B cell (primary cell): ENCODE data around the gene NOVA1. TPM values are rescaled to one million over a fixed set of nuclear protein-coding genes. Genes with fewer than 3 reads are reported as not detected.

Experiments used
- ATAC-seq: fragments of 200-7000 bp; cut with Tn5 transposase; one replicate; pipeline ENCODE4 v1.10.0; 2021; ENCODE audit warnings: low read depth, mild to moderate bottlenecking, moderate number of reproducible peaks, moderate library complexity
- CTCF ChIA-PET: fragments of 350-600 bp; sonication (Branson Sonifier 250); formaldehyde crosslinking; loops from one replicate; lab custom pipeline; 2021; ENCODE audit warnings: antibody characterized with exemption, inconsistent platforms; lab: Charles Lee
- POLR2A ChIA-PET: fragments of 350-600 bp; sonication (Branson Sonifier 250); formaldehyde crosslinking; loops from one replicate; lab custom pipeline; 2021; ENCODE audit warnings: antibody characterized with exemption; lab: Charles Lee
- DNase-seq: peaks from one replicate; pipeline ENCODE4 v3.0.0; 2013
- H2AFZ ChIP-seq: 2 replicates; pipeline ENCODE4 v1.6.1; 2012; ENCODE audit warnings: mild to moderate bottlenecking, low read depth, low read length; ENCODE audit not compliant: insufficient read depth, poor library complexity, severe bottlenecking
- H3K27ac ChIP-seq, 2 donors: 1 replicate in 1 of 2; 2 replicates in 1 of 2; pipeline ENCODE4 v1.5.1; 2012 to 2013; ENCODE audit warnings: low read length in 2 of 2, mild to moderate bottlenecking in 2 of 2, moderate library complexity in 1 of 2
- H3K27me3 ChIP-seq, 4 experiments: fragments of 200-600 bp in 1 of 4; sonication (generic) in 1 of 4; replicated peaks in 1 of 4; 1 replicate in 2 of 4; 2 replicates in 2 of 4; pipeline versions ENCODE4 v1.6.1 to v1.7.0; 2013 to 2016; ENCODE audit warnings: low read length in 3 of 4, mild to moderate bottlenecking in 2 of 4, mixed read lengths in 1 of 4, moderate library complexity in 1 of 4; ENCODE audit not compliant: insufficient read depth in 4 of 4, control insufficient read depth in 3 of 4; ENCODE audit errors: control extremely low read depth in 1 of 4
- H3K36me3 ChIP-seq, 2 experiments: replicated peaks in 1 of 2; 1 replicate in 1 of 2; 2 replicates in 1 of 2; pipeline versions ENCODE4 v1.6.1 to v1.7.1; 2013; ENCODE audit warnings: low read length in 1 of 2; ENCODE audit not compliant: insufficient read depth in 2 of 2, control insufficient read depth in 1 of 2; ENCODE audit errors: control extremely low read depth in 1 of 2, extremely low read depth in 1 of 2
- H3K4me1 ChIP-seq, 2 donors: fragments of 200-600 bp in 1 of 2; sonication (generic) in 1 of 2; 1 replicate in 1 of 2; 2 replicates in 1 of 2; pipeline versions ENCODE4 v1.5.1 to v1.6.1; 2013 to 2017; ENCODE audit warnings: low read length in 2 of 2; ENCODE audit not compliant: control insufficient read depth in 2 of 2, insufficient read depth in 2 of 2
- H3K4me2 ChIP-seq: replicated peaks from 2 replicates; pipeline ENCODE3; 2012; ENCODE audit warnings: mild to moderate bottlenecking, low read depth, low read length; ENCODE audit not compliant: poor library complexity, severe bottlenecking
- H3K4me3 ChIP-seq, 5 experiments: fragments of 200-600 bp in 1 of 5; sonication (generic) in 1 of 5; 1 replicate in 3 of 5; 2 replicates in 2 of 5; pipeline versions ENCODE4 v1.5.1 to v1.7.0; 2011 to 2016; ENCODE audit warnings: low read length in 4 of 5, mild to moderate bottlenecking in 4 of 5, low read depth in 2 of 5, control low read depth in 1 of 5, moderate library complexity in 1 of 5; ENCODE audit not compliant: insufficient read depth in 1 of 5; ENCODE audit errors: control extremely low read depth in 1 of 5, extremely low read depth in 1 of 5
- H3K79me2 ChIP-seq: fragments of 200-600 bp; sonication (generic); one replicate; pipeline ENCODE4 v1.6.0; 2016; ENCODE audit warnings: low read length; ENCODE audit not compliant: control insufficient read depth, insufficient read depth
- H3K9ac ChIP-seq: fragments of 200-600 bp; sonication (generic); 2 replicates; pipeline ENCODE4 v1.6.1; 2017; ENCODE audit warnings: mild to moderate bottlenecking, low read length, moderate library complexity
- H3K9me3 ChIP-seq, 3 donors: one replicate each; pipeline versions ENCODE4 v1.6.1 to v1.7.1; 2013; ENCODE audit warnings: low read length in 2 of 3; ENCODE audit not compliant: control insufficient read depth in 2 of 3, insufficient read depth in 1 of 3; ENCODE audit errors: control extremely low read depth in 1 of 3
- H4K20me1 ChIP-seq: 2 replicates; pipeline ENCODE4 v1.6.0; 2012; ENCODE audit warnings: mild to moderate bottlenecking, low read length; ENCODE audit not compliant: insufficient read depth, control insufficient read depth, poor library complexity, severe bottlenecking
- H3K27ac Mint-ChIP-seq: one replicate; pipeline ENCODE4 v1.8.0; 2021; ENCODE audit warnings: mixed read lengths
- H3K27me3 Mint-ChIP-seq: one replicate; pipeline ENCODE4 v1.8.0; 2021; ENCODE audit warnings: mixed read lengths
- H3K4me1 Mint-ChIP-seq: one replicate; pipeline ENCODE4 v1.8.0; 2021; ENCODE audit warnings: mixed read lengths
- H3K4me3 Mint-ChIP-seq: one replicate; pipeline ENCODE4 v1.8.0; 2021; ENCODE audit warnings: mixed read lengths
- H3K9me3 Mint-ChIP-seq: one replicate; pipeline ENCODE4 v1.8.0; 2022; ENCODE audit warnings: mixed read lengths; ENCODE audit not compliant: insufficient read depth
- EZH2 ChIP-seq: IDR thresholded peaks from 2 replicates; pipeline ENCODE4 v1.6.1; 2012; ENCODE audit warnings: borderline replicate concordance, low read depth, mild to moderate bottlenecking, moderate library complexity, low read length; ENCODE audit not compliant: insufficient read depth, poor library complexity, severe bottlenecking
- WGBS: methylation state at CpG from one replicate; pipeline ENCODE4 v1.1.5; 2013; ENCODE audit warnings: missing lambda C conversion rate; ENCODE audit not compliant: insufficient coverage; 5-methylcytosine and 5-hydroxymethylcytosine counted together
- intact Hi-C: fragments of 100-400 bp; cut with micrococcal nuclease; formaldehyde crosslinking; loops from one replicate; pipeline ENCODE4 v1.10.0; 2022
- polyA plus RNA-seq: library from polyadenylated mRNA; depleted of rRNA; stranded (reverse); fragments of >200 nt; gene quantifications from 2 replicates; pipeline ENCODE4 v1.2.3, GENCODE V29; 2012
- total RNA-seq, 2 donors: library from RNA; stranded (reverse); fragments of 120-200 nt in 1 of 2; gene quantifications; 1 replicate in 1 of 2; 2 replicates in 1 of 2; pipeline versions ENCODE4 v1.2.3 to v1.2.4, GENCODE V29; 2013 to 2022
- TF ChIP-seq, protein P1 (sequence below): fragments of 200-600 bp; IDR thresholded peaks from one replicate; pipeline ENCODE4 v1.8.0; 2022; ENCODE audit warnings: antibody characterized with exemption, mild to moderate bottlenecking

Gene NOVA1
- total and polyA plus RNA-seq, 2 donors (not counting 1 experiment from before 2014, with no cell fraction given) = not detected

GRCh38 chr14:26548406-26548805 lies 49.4 kb downstream of the NOVA1 start:
- DNase-seq = no peak
- Histone ChIP-seq H3K9me3 (no peaks in the 10 kb centered on the region), H3K4me2 (no peak overlapping the region), H3K9ac (no peak overlapping the region), H3K79me2 (no peaks in the 10 kb centered on the region), H3K27me3 (no peaks in the 10 kb centered on the region), H3K4me3 (no peak overlapping the region), H4K20me1 (no peaks in the 10 kb centered on the region), H3K27ac (no peak overlapping the region), H3K36me3 (no peaks in the 10 kb centered on the region), H3K4me1 (no peaks in the 10 kb centered on the region), H2AFZ (no peak overlapping the region)
- intact Hi-C loops = no loop called here
- H3K4me1 Mint-ChIP-seq = no peaks in the 10 kb centered on the region
- no peaks in the 10 kb centered on the region for H3K27me3 Mint-ChIP-seq
- H3K27ac Mint-ChIP-seq = no peak overlapping the region
- TF ChIP-seq EZH2 = no peak
- TF ChIP-seq, protein P1, sequence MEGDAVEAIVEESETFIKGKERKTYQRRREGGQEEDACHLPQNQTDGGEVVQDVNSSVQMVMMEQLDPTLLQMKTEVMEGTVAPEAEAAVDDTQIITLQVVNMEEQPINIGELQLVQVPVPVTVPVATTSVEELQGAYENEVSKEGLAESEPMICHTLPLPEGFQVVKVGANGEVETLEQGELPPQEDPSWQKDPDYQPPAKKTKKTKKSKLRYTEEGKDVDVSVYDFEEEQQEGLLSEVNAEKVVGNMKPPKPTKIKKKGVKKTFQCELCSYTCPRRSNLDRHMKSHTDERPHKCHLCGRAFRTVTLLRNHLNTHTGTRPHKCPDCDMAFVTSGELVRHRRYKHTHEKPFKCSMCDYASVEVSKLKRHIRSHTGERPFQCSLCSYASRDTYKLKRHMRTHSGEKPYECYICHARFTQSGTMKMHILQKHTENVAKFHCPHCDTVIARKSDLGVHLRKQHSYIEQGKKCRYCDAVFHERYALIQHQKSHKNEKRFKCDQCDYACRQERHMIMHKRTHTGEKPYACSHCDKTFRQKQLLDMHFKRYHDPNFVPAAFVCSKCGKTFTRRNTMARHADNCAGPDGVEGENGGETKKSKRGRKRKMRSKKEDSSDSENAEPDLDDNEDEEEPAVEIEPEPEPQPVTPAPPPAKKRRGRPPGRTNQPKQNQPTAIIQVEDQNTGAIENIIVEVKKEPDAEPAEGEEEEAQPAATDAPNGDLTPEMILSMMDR = no peak
- POLR2A ChIA-PET = no interaction called here
- CTCF ChIA-PET = no interaction called here
- no peak for ATAC-seq
- no peaks in the 10 kb centered on the region for H3K9me3 Mint-ChIP-seq
- H3K4me3 Mint-ChIP-seq = no peak overlapping the region

GRCh38 chr14:26538176-26538575 lies 59.7 kb downstream of the NOVA1 start:
- WGBS = no CpG with 5 or more reads among the region's 1 CpG
- no peak overlapping the region for H3K9ac ChIP-seq
- H2AFZ ChIP-seq = no peak overlapping the region
- H3K9me3 Mint-ChIP-seq = no peaks in the 10 kb centered on the region
- intact Hi-C loops = no loop called here
- CTCF ChIA-PET = no interaction called here
- TF ChIP-seq, protein P1 = no peak
- no peak for TF ChIP-seq EZH2
- H3K27ac Mint-ChIP-seq = no peak overlapping the region
- POLR2A ChIA-PET = no interaction called here
- no peak overlapping the region for H3K27ac ChIP-seq
- H3K9me3 ChIP-seq = no peaks in the 10 kb centered on the region
- no peaks in the 10 kb centered on the region for H3K4me1 ChIP-seq
- H3K4me1 Mint-ChIP-seq = no peaks in the 10 kb centered on the region
- no peaks in the 10 kb centered on the region for H3K79me2 ChIP-seq
- no peaks in the 10 kb centered on the region for H3K27me3 ChIP-seq
- no peaks in the 10 kb centered on the region for H3K36me3 ChIP-seq
- H3K4me3 Mint-ChIP-seq = no peak overlapping the region
- no peaks in the 10 kb centered on the region for H3K27me3 Mint-ChIP-seq
- ATAC-seq (no peak), DNase-seq (no peak)
- no peaks in the 10 kb centered on the region for H4K20me1 ChIP-seq
- H3K4me3 ChIP-seq = no peak overlapping the region
- no peak overlapping the region for H3K4me2 ChIP-seq
